GM21515 (cell line): ENCODE results near the gene AXDND1.
A peak's percentile ranks its signal among the peaks of the same experiment; 100 is the strongest.
"Not testable (repeated sequence)": the region's sequence is repeated elsewhere in the genome, so short reads cannot be mapped to it uniquely, and the experiment has no call there.

ENCODE experiments used
- ATAC-seq: cut with Tn5 transposase; IDR thresholded peaks from one replicate; pipeline ENCODE4 v1.9.1; 2021; ENCODE audit not compliant: unreplicated experiment

Gene AXDND1

DNA sequence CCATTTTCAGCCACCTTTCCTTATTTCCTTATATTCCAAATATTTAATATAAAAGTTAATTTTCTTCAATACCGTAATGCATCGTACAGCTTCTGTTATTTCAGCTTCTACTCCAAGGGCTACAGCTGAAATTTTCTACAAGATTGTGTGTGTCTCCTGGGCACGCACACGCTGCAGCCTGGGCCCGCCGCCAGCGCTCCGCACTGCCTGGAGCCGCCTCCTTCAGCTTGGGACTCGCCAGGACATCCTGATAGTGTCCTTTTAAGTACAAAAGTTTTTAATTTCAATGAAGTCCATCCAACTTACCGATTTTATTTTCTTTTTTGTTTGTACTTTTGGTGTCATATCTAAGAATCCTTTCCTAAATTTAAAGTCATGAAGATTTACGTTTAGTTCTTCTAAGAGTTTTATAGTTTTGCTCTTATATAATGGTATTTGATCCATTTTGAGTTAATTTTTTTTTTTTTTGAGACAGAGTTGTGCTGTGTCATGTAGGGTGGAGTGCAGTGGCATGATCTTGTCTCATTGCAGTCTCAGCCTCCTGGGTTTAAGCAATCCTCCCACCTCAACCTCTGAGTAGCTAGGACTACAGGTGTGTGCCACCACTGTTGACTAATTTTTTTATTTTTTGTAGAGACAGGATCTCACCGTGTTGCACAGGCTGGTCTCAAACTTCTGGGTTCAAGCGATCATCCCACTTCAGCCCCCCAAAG is 82.8 kb downstream of the AXDND1 start:
- ATAC-seq, result no peak

DNA sequence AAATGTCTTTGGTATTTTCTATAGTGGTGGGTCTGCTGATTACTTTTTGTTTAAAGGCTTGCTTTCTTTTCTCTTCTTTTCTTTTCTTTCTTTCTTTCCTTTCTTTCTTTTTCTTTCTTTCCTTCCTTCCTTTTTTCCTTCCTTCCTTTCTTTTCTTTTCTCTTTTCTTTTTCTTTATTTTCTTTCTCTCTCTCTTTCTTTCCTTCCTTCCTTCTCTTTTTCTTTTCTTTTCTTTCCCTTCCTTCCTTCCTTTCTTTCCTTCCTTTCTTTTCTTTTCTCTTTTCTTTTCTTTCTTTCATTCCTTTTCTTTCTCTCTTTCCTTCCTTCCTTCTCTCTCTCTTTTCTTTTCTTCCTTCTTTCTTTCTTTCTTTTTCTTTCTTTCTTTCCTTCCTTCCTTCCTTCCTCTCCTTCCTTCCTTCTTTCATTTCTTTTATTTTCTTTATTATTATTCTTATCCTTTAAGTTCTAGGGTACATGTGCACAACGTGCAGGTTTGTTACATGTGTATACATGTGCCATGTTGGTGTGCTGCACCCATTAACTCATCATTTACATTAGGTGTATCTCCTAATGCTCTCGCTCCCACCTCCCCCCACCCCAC is 93.9 kb downstream of the AXDND1 start:
- not testable (repeated sequence) for ATAC-seq

DNA sequence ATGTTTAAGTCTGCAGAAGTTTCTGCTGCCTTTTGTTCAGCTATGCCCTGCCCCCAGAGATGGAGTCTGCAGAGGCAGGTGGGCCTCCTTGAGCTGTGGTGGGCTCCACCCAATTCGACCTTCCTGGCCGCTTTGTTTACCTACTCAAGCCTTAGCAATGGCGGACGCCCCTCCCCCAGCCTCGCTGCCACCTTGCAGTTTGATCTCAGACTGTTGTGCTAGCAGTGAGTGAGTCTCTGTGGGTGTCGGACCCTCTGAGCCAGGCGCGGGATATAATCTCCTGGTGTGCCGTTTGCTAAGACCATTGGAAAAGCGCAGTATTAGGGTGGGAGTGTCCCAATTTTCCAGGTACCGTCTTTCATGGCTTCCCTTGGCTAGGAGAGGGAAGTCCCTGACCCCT is 99.9 kb downstream of the AXDND1 start:
- not testable (repeated sequence) for ATAC-seq

DNA sequence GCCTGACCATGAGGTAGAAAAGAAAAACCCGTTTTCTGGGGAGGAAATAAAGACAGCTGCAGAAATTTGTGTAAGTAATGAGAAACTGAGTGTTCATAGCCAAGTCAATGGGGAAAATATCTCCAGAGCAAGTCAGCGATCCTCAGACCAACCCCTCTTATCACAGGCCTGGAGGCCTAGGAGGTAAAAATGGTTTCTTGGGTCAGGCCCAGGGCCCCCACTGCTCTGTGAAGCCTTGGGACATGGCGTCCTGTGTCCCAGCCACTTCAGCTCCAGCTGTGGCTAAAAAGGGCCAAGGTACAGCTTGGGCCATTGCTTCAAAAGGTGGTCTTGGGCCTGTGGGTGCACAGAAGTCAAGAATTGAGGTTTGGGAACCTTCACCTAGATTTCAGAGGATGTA is 108.9 kb downstream of the AXDND1 start:
- ATAC-seq, result no peak

DNA sequence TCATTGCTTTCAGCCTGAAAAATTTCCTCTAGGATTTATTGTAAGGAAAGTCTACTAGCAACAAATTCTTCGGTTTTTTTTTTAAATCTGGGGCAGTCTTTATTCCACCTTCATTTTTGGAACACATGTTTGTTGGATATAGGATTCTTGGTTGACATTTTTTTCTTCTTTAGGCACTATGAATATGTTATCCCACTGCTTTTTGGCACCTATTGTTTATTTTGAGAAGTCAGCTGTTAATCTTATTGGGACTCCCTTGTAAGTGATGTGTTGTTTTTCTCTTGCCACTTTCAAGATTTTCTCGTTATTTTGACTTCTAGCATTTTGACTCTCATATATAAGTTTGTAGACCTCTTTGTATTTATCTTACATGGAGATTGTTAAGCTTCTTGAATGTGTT is 110.7 kb downstream of the AXDND1 start:
- no peak for ATAC-seq

DNA sequence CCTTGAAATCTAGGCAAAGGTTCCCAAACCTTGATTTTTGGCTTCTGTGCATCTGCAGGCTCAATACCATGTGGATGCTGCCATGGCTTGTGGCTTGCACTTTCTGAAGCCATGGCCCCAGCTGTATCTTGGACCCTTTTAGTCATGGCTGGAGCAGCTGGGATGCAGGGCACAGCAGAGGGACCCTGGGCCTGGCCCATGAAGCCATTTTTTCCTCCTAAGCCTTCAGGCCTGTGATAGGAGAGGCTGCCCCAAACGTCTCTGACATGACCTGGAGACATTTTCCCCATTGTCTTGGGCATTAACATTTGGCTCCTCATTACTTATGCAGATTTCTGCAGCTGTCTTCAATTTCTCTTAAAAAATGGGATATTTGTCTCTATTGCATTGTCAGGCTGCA is 112.6 kb downstream of the AXDND1 start:
- no peak for ATAC-seq

DNA sequence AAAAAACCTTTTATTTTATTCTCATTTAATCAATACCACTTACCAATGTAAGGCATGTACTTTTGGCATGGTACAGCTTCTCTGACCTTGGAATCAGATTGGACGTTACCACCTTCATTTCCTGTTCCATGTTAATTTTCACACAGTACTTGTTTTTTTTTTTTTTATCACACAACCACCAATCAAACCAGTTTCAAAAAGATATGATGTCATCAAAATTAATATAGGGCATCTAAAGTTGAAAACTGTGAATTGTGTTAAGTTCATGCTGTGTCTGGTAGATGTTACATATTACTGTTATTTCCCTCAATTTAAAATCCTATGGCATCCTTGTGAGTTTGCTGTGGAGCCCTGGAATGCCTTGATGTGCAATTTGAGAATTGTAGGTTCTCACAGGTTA is 124.8 kb downstream of the AXDND1 start:
- no peak for ATAC-seq

DNA sequence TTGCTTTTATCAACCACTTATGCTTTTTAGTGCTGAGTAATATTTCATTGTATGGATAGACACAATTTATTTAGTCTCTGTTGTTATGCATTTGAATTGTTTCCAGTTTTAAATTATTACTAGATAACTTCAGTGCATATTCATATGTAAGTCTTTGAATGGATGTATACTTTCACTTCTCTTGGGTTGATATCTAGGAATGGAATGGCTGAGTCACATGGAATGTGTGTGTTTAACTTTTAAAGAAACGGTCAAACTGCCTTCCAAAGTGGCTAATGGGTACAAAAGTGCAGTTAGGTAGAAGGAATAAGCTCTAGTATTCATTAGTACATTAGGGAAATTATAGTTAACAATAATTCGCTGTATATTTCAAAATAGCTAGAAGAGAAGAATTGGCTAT is 127.6 kb downstream of the AXDND1 start:
- no peak for ATAC-seq

DNA sequence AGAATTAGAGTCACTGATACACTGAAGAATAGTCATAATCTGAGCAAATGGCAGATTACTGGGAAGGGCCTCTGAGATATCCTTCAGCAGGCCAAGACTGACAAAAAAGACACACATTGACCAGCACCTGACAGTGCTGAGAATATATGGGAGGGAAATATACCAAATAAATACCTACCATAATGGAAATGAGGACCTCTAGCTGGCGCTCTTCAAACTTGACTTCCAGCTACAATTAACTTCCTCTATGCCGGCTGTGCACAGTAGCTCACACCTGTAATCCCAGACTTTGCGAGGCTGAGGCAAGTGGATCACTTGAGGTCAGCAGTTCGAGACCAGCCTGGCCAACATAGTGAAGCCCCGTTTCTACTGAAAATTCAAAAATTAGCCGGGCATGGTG is 140.4 kb downstream of the AXDND1 start:
- no peak for ATAC-seq

DNA sequence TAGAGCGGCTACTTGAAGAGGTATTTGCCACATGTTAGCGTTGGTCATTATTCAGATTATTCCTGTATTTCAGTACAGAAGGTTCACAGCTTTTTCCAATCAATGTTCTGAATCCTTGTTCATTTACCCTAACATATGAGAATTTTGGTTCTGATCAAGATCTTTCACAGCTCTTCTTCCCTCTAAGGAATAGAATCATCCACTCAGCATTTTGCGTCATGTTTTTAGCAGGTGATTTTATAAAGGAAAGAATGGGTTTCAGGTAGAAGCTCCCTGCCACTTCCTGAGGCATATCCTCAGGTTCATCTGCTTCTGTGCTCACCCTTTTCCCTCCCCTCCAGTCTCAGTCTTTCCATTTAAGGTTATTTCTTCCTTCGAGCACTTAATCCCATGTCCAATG is 143.6 kb downstream of the AXDND1 start:
- ATAC-seq, result no peak

DNA sequence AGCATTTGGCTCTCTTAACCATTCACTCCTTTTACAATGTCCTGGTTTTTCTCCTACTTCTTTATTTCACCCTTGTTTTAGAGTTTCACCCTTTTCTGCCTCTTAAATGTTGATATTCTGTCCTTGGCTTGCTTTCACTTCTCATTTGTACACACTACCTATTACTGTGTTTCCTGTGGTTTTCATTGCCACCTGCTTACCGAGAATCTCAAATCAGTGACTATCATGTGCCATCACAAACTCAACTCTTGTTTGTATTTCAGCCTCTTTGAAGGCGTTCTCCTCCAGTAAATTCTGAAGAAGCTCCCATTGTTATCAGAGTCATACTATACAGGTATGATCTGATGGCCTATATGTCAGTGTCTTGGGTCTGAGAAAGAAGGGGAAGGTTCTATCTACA is 144.3 kb downstream of the AXDND1 start:
- peak; percentile 78 for ATAC-seq

DNA sequence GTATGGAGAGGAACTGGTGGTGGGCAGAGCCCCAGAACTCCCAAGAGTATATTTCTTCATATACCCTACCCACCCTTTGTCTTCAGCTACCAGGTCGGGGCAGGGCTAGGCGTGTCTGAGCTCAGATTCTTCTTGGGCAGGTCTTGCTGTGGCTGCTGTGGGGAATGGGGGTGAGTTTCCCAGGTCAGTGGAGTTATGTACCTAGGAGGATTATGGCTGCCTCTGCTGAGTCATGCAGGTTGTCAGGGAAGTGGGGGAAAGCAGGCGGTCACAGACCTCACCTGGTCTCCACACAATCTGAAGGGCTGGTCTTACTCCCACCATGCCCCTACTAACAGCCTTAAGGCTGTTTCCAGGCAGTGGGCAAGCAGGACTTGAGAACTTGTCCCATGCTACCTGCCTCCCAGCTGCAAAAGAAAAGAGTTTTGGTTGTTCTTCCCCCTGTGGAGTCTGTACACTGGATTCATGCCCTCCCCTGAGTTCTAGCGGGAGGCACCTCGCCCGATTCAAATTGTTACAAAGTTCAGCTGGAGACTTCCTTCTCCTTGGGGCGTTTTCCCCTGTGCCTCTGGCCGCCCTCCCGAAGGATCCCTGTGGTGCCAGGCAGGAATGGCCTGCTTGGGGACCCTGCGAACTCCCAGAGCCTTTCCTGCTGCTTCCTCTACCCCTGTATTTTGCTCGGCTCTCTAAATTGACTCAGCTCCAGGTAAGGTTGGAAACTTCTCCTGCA is 151.4 kb downstream of the AXDND1 start:
- ATAC-seq, result no peak

DNA sequence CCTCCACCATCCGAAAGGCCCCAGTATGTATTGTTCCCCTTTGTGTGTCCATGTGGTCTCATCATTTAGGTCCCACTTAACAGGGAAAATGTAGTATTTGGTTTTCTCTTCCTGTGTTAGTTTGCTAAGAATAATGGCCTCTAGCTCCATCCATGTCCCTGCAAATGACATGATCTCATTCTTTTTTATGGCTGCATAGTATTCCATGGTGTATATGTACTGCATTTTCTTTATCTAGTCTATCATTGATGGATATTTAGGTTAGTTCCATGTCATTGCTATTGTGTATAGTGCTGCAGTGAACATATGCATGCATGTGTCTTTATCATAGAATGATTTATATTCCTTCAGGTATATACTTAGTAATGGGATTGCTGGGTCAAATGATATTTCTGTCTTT is 152.8 kb downstream of the AXDND1 start:
- ATAC-seq, result not testable (repeated sequence)

DNA sequence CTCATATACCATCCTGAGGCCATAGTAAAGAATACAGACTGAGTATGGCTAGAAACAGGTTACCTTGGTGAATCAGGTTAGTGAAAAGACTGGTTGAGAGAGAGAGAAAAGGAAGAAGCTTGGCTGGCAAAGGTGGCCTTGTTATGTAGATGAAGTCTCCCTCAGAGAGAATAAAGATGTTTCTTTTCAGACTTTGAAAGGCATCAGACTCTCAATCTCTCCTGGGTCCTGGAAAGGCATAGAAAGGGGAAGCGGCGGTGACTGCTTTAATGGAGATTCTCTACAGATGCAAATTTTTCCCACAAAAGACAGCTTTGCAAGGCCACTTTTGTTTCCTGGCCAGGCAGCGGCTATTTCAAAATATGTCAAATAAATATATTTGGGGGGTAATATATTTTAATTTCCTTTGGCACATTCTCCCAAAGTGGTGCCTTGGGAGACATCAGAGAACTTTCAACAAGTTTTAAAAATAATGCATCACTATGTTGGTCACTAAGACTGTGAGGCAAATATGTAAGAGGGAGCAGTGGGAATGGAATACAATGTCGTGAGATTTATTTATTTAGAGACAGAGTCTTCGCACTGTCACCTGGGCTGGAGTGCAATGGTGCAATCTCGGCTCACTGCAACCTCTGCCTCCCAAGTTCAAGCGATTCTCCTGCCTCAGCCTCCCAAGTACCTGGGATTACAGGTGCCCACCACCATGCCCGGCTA is 163.9 kb downstream of the AXDND1 start:
- no peak for ATAC-seq

DNA sequence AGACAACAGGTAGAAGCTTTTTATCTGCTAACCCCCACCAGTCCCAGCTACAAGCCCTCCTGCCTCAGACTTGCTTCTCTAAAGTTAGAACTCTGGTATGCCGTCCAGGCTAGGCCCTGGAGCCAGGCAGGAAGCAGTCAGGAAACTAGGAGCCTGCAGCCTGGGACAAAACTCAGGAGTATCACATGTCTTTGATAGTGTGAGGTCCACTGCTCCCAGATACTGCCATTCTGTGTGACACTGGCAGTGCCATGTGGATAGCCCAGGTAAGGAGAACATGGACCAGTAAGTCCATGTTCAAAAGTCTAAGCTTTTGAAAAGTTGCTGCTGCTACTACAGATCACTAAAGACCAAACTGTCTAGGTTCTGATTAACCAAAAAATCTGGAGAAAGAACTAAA is 164.6 kb downstream of the AXDND1 start:
- no peak for ATAC-seq

DNA sequence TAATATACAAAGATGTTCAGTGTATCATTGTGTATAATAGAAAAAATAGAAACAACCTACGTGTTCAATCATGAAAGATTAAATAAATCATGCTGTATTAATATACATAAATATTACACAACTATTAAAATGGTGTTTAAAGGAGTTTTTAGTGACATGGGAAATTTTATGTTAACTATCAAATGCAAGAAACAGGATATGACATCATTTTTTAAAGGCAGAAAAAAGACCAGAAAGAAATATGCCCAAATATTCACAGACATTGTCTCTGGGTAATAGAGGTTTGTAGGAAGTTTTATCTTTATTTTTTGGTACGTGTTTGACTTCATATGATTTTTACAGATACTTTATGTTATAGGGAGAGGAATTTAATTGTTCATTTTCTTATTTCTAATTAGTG is 176.0 kb downstream of the AXDND1 start:
- ATAC-seq, result no peak

DNA sequence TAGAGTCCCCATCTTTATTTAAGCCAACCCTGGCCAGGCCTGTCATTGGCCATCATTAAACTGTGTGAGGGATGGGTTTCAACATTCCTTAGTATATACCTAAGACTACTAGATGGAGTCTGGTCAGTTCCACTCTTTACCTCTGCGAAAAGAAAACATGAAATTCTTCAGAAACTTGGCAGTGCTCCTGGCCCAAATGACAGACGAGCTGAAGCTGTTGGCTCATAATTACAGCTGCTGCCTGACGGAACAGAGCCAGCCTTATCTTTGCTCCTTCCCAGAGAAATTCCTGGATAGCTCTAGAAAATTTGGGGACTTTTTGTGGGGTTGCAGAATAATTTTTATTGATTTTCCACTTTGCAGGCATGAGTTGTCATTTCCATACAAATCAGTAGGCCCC is 179.6 kb downstream of the AXDND1 start:
- no peak for ATAC-seq

DNA sequence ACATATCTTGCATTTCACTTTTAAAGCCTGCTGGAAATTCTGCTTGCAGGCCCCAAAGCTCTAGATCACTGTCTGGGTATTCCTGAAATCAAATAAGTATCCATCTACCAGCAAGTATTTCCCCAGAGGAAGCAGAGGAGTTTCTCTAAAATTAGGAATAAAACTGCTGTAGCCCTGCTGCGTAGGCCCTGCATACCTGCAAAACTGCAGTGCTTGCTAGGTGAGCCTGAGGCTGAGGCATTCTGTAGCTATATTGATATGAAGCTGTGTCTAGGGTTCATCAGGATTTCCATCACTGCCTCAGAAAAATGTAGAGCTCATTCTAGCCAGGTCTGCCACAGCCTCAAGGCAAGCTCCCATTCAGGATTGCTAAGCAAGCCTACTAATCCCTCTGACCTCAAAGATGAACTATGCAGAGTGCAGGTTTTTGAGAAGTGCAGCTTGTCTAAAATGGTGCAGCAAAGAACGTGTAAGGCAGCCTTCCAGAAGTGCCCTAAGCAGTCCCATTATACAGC is 181.3 kb downstream of the AXDND1 start:
- ATAC-seq, result no peak

DNA sequence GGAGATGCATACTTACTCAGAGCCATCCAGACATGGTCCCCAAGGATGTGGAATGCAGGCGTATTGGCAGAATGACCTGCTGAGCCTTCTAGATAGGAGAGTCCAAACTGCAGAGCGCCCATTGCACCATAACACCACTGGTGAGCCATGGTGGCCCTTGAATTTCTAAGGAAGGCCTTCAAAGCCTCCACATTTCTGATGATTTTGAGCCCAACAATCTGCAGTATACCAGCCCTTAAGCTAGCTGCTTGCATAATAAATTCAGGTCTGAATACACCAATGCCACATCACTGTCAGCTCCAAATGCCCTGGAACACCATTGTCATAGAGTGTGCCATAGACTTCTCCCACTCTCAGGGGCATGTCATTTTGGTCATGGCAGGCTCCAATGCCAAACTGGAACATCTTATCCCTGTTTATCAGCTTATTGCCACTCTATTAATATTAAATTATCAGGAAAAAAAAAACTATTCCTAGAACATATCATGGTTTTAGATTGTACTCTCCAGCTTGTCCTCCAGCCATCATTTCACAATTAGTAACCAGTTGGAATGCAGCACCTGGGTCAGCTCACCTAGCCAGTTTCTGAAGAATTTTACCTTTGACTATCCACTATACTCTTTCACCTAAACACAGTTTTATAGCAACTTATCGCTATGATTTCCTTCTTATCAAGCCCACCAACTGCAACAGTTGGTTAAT is 183.0 kb downstream of the AXDND1 start:
- no peak for ATAC-seq

DNA sequence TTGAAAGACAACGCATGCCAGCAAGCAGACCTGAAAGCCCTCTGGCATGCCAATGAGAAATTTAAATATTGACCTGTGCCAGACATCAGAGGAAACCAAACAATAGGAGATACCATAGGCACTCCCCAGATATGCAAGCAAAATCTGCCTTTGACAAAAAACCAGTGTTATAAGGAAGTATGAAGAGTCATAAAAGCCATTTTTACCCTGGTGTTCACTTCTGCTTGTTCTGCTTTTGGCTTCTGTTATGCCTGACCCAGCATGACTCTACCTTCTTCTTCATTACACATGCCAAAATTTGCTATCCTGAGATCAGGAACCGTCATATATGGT is 183.6 kb downstream of the AXDND1 start:
- no peak for ATAC-seq
